Measurements from ENCODE around the gene HIF1A.
"Not testable (repeated sequence)": the region's sequence is repeated elsewhere in the genome, so short reads cannot be mapped to it uniquely, and the experiment has no call there.

Gene HIF1A

GRCh38 chr14:61673305-61673704, 22.0 kb upstream of the HIF1A start:
- no peak for DNase-seq (ENCODE audit: low read depth in 2 of 2)

- DNase-seq (ENCODE audit: low read depth in 2 of 2) = no peak
Measured at GRCh38 chr14:61675291-61675690, 20.0 kb upstream of the HIF1A start.

GRCh38 chr14:61677479-61677878, 17.8 kb upstream of the HIF1A start:
- DNase-seq (ENCODE audit: low read depth in 2 of 2) = no peak

GRCh38 chr14:61678975-61679374, 16.3 kb upstream of the HIF1A start:
- no peak for DNase-seq (ENCODE audit: low read depth in 2 of 2)

- DNase-seq (ENCODE audit: low read depth in 2 of 2) = no peak
Measured at GRCh38 chr14:61681413-61681812, 13.9 kb upstream of the HIF1A start.

GRCh38 chr14:61683108-61683507, 12.2 kb upstream of the HIF1A start:
- no peak for DNase-seq (ENCODE audit: low read depth in 2 of 2)

- no peak for DNase-seq (ENCODE audit: low read depth in 2 of 2)
Measured at GRCh38 chr14:61690039-61690438, 5.3 kb upstream of the HIF1A start.

- no peak for DNase-seq (ENCODE audit: low read depth in 2 of 2)
Measured at GRCh38 chr14:61690982-61691381, 4.3 kb upstream of the HIF1A start.

GRCh38 chr14:61691495-61691894, 3.8 kb upstream of the HIF1A start:
- DNase-seq (ENCODE audit: low read depth in 2 of 2) = no peak

GRCh38 chr14:61694039-61694438, 1.3 kb upstream of the HIF1A start:
- no peak for DNase-seq (ENCODE audit: low read depth in 2 of 2)

GRCh38 chr14:61695695-61696527, 598 bp downstream of the HIF1A start:
- DNase-seq (ENCODE audit: low read depth in 2 of 2) = peak; percentile 36 to 38

GRCh38 chr14:61696753-61697318, 1.5 kb downstream of the HIF1A start:
- DNase-seq (ENCODE audit: low read depth in 2 of 2) = no peak

GRCh38 chr14:61698206-61698980, 3.1 kb downstream of the HIF1A start:
- no peak for DNase-seq (ENCODE audit: low read depth in 2 of 2)

GRCh38 chr14:61699027-61699426, 3.7 kb downstream of the HIF1A start:
- no peak for DNase-seq (ENCODE audit: low read depth in 2 of 2)

GRCh38 chr14:61700104-61700886, 5.0 kb downstream of the HIF1A start:
- DNase-seq (ENCODE audit: low read depth in 2 of 2) = no peak

GRCh38 chr14:61701946-61702345, 6.6 kb downstream of the HIF1A start:
- peak in 1 of 2 donors; percentile 13 for DNase-seq (ENCODE audit: low read depth in 2 of 2)

- DNase-seq (ENCODE audit: low read depth in 2 of 2) = no peak
Measured at GRCh38 chr14:61703342-61704129, 8.2 kb downstream of the HIF1A start.

- no peak for DNase-seq (ENCODE audit: low read depth in 2 of 2)
Measured at GRCh38 chr14:61704554-61704953, 9.2 kb downstream of the HIF1A start.

- DNase-seq (ENCODE audit: low read depth in 2 of 2) = no peak
Measured at GRCh38 chr14:61705017-61705416, 9.7 kb downstream of the HIF1A start.

GRCh38 chr14:61706096-61706690, 10.9 kb downstream of the HIF1A start:
- DNase-seq (ENCODE audit: low read depth in 2 of 2) = no peak

- DNase-seq (ENCODE audit: low read depth in 2 of 2) = not testable (repeated sequence)
Measured at GRCh38 chr14:61707774-61708173, 12.5 kb downstream of the HIF1A start.

Measured in stimulated activated CD4-positive, alpha-beta T cell treated with anti-CD3 and anti-CD28 coated beads, Interleukin-15, amount 100 ng/mL, for 48 hours (primary cell).